Mucosa of descending colon (tissue), 3 donors: ENCODE data around the gene NTM. TPM values are rescaled to one million over a fixed set of nuclear protein-coding genes. Genes with fewer than 3 reads are reported as not detected.

Source experiments
- ATAC-seq: fragments of 200-7000 bp; cut with Tn5 transposase; one replicate; pipeline ENCODE4 v1.9.1; 2020; ENCODE audit warnings: mild to moderate bottlenecking, moderate library complexity
- DNase-seq, 3 donors: peaks; one replicate each; pipeline ENCODE4 v3.0.0-alpha.2; 2020
- H3K36me3 ChIP-seq: fragments of 200-600 bp; one replicate; pipeline ENCODE4 v1.8.0; 2021; ENCODE audit warnings: low read depth, mild to moderate bottlenecking
- H3K4me1 ChIP-seq: fragments of 200-600 bp; one replicate; pipeline ENCODE4 v1.8.0; 2021; ENCODE audit warnings: low read depth, mild to moderate bottlenecking
- H3K4me3 ChIP-seq: fragments of 200-600 bp; one replicate; pipeline ENCODE4 v1.8.0; 2021; ENCODE audit warnings: mild to moderate bottlenecking
- H3K9me3 ChIP-seq: fragments of 200-600 bp; one replicate; pipeline ENCODE4 v1.8.0; 2021; ENCODE audit warnings: mild to moderate bottlenecking
- intact Hi-C, 2 donors: fragments of 100-400 bp; cut with DNase I in 1 of 2; cut with micrococcal nuclease in 1 of 2; formaldehyde crosslinking; loops; one replicate each; pipeline versions ENCODE4 v1.11.0 to v1.11.1; 2022; cut with DNase I, micrococcal nuclease
- total RNA-seq, 3 donors: library from RNA; stranded (reverse); fragmentation: NEBNext Ultra II Directional in 2 of 3; extraction: Animal tissue kit (Norgen Biotek cat#: 25700) in 2 of 3; gene quantifications; one replicate each; pipeline versions ENCODE4 v1.2.1 to v1.2.4, GENCODE V29; 2021 to 2023
- TF ChIP-seq, protein P1 (sequence below): fragments of 200-600 bp; IDR thresholded peaks from one replicate; pipeline ENCODE4 v1.8.0; 2022; ENCODE audit warnings: antibody characterized with exemption, mild to moderate bottlenecking
- donor health status: DM: no; HTN: no; CAD: no; lungs with moderate emphysema.
- donor health status: DM: no; HTN: no; CAD: no.
- donor health status: DM: no; HTN: yes; CAD: no.

The NTM gene
- total RNA-seq, 3 donors from 2014 or later: 0.64 to 7.7 (median 1.2) TPM

DNA sequence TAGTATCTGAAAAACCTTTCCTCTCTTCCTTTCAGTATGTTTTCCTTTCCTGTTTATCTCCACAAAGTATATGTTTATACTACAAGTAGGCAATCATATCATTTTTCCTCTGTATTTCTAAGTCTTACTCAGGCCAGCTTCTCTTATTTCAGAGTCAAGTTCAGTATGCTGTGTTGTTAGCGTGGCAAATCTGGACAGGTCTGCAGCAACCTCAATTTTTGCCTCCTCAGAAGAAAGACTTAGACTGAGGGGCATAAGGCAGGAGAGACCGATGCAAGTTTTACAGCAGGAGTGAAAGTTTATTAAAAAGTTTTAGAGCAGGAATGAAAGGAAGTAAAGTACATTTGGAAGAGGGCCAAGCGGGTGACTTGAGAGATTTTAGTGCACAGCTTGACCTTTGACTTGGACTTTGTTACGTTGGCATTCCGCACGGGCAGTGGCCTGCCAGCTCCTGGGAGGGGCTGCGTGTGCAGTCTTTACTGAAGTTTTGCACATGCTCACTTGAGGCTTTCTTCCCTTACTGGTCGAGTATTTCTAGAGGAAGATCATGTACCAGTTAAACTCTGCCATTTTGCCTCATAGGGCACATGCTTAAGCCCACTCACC is 343.2 kb downstream of the NTM start:
- TF ChIP-seq, protein P1, sequence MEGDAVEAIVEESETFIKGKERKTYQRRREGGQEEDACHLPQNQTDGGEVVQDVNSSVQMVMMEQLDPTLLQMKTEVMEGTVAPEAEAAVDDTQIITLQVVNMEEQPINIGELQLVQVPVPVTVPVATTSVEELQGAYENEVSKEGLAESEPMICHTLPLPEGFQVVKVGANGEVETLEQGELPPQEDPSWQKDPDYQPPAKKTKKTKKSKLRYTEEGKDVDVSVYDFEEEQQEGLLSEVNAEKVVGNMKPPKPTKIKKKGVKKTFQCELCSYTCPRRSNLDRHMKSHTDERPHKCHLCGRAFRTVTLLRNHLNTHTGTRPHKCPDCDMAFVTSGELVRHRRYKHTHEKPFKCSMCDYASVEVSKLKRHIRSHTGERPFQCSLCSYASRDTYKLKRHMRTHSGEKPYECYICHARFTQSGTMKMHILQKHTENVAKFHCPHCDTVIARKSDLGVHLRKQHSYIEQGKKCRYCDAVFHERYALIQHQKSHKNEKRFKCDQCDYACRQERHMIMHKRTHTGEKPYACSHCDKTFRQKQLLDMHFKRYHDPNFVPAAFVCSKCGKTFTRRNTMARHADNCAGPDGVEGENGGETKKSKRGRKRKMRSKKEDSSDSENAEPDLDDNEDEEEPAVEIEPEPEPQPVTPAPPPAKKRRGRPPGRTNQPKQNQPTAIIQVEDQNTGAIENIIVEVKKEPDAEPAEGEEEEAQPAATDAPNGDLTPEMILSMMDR: no peak
- peaks cover 4% of the 10 kb centered on the region for H3K9me3 ChIP-seq
- H3K36me3 ChIP-seq: no peaks in the 10 kb centered on the region
- intact Hi-C loops: no loop called here
- no peak for ATAC-seq
- DNase-seq: no peak
- H3K4me1 ChIP-seq: no peaks in the 10 kb centered on the region
- H3K4me3 ChIP-seq: no peak overlapping the region

DNA sequence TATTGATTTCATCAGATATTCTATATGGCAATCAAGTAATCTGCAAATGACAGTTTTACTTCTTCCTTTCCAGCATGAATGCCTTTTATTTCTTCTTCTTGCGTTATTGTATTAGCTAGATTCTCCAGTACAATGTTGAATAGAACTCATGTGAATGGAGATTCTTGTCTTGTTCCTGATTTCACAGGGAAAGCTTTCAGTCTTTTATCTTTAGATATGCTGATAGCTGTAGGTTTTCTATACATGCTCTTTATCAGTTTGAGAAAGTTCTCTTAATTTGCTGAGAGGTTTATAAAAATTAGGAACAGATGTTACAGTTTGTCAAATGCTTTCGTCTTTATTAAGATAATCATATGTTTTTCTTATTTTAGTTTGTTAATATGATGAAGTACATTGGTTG is 347.2 kb downstream of the NTM start:
- no peak for DNase-seq
- TF ChIP-seq, protein P1: no peak
- no peak for ATAC-seq
- Histone ChIP-seq H3K4me3 (no peak overlapping the region), H3K36me3 (no peaks in the 10 kb centered on the region), H3K4me1 (no peaks in the 10 kb centered on the region), H3K9me3 (peaks cover 4% of the 10 kb centered on the region)
- intact Hi-C loops: no loop called here

DNA sequence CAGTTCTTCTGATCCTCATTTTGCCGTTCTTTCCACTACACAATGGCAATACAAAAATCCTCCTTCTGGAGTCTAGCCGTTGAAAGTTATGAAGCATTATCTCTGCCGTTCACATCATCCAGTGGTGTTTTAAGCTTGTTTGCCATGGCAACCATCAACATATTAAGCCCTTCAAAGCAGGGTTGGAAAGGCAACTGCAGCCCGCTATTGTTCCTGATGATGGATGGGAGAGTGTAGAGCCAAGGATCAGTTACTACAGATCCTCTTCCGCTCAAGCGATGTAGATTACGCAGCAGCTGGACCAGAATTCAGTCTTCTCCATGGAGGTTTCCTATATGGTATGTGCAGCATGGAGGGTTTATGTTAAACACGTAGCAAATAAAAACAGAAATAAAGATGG is 352.7 kb downstream of the NTM start:
- H3K4me3 ChIP-seq: no peak overlapping the region
- TF ChIP-seq, protein P1: no peak
- H3K9me3 ChIP-seq: no peaks in the 10 kb centered on the region
- H3K36me3 ChIP-seq: no peaks in the 10 kb centered on the region
- no peak for ATAC-seq
- no peaks in the 10 kb centered on the region for H3K4me1 ChIP-seq
- intact Hi-C loops: no loop called here
- no peak for DNase-seq

DNA sequence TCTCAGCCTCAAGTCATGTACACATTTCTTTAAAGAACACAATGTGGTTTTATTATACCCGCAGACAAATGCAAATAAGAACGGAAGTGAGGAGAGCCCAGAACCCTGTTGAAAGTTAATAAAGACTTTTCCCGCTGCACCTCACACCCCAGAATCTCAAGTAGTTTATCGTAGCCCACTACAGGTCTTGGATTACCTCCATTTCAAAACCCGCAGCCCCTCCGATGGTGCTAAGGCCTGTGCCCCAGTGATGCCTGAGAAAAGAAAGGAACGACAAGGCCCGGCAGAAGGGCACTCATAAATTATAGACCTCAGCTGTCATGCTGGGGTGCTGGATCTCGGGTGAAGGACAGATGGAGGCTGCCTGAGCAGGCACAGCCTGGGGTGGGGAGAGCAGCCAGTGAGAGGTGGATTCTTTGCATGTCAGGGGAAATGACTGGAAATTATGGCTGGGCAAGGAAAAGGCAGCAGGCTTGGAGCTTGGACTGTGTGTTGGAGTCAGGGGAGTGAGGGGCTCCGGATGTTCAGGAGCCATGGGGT is 354.1 kb downstream of the NTM start:
- Histone ChIP-seq H3K4me1 (no peaks in the 10 kb centered on the region), H3K9me3 (no peaks in the 10 kb centered on the region), H3K36me3 (no peaks in the 10 kb centered on the region), H3K4me3 (no peak overlapping the region)
- DNase-seq (no peak), ATAC-seq (no peak)
- intact Hi-C loops: no loop called here
- TF ChIP-seq, protein P1: no peak

DNA sequence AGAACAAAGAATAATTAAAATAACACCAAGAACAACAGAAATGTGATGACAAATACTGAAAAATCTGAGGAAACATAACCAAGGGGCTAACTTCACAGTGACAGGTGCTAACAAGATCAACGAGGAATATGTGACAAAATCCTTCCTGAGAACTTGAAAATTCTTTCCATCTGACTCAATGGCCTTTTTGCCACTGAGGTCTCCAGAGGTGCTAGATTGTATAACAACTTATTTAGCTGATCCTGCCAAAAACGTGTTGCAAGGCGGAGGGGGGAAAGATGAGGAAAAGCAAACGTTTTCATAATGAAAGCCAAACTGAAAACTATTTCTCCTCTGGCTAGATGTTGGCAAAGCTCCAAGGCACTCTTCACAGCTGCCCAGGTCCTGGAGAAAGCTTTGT is 364.5 kb downstream of the NTM start:
- intact Hi-C loops: no loop called here
- H3K4me1 ChIP-seq: no peaks in the 10 kb centered on the region

More for the DNA sequence above, 364.5 kb downstream of the NTM start:
- ATAC-seq: no peak
- DNase-seq: no peak
- Histone ChIP-seq H3K36me3 (no peaks in the 10 kb centered on the region), H3K9me3 (no peaks in the 10 kb centered on the region), H3K4me3 (no peak overlapping the region)
- TF ChIP-seq, protein P1: no peak
